Measurements from ENCODE around the gene RPS17.

DNA sequence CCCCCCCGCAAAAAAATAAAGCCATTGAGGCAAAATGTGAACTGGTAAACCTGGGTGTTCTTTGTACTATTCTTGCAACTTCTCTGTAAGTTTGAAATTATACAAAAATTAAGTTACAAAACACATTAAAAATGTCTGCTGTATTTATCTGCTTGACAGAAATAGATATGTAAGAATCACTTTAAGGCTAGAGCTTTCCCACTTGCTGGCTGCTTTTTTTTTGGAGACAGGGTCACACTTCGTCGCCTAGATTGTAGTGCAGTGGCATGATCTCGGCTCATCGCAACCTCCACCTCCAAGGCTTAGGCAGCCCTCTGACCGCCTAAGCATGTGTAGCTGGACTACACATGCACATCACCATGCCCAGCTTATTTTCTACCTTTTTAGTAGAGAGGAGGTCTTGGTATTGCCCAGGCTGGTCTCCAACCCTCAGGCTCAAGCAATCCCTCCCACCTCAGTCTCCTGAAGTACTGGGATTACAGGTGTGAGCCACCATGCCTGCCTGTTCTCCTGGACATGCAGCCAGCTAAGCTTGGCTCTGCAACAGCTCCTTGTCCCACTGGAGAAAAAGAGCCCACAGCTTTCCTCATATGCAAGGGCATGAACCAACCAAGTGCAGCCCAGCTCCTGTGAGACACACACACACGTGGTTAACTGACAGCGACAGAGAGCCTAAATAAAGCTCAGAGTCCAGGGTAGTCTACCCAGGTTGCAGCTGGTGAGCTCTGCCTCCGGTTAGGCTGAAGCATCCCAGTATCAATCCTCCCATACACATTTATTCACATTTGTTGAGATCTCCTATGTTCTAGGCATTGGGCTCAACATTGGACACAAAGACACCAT lies 4.5 kb downstream of the RPS17 start:
- TF ChIP-seq, protein P1, sequence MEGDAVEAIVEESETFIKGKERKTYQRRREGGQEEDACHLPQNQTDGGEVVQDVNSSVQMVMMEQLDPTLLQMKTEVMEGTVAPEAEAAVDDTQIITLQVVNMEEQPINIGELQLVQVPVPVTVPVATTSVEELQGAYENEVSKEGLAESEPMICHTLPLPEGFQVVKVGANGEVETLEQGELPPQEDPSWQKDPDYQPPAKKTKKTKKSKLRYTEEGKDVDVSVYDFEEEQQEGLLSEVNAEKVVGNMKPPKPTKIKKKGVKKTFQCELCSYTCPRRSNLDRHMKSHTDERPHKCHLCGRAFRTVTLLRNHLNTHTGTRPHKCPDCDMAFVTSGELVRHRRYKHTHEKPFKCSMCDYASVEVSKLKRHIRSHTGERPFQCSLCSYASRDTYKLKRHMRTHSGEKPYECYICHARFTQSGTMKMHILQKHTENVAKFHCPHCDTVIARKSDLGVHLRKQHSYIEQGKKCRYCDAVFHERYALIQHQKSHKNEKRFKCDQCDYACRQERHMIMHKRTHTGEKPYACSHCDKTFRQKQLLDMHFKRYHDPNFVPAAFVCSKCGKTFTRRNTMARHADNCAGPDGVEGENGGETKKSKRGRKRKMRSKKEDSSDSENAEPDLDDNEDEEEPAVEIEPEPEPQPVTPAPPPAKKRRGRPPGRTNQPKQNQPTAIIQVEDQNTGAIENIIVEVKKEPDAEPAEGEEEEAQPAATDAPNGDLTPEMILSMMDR (IDR thresholded peaks at IDR 0.05; ENCODE audit: low read depth, low read length) = no peak
- TF ChIP-seq POLR2A (IDR thresholded peaks at IDR 0.05; ENCODE audit: extremely low read depth, insufficient read length) = no peak
- TF ChIP-seq, protein P2, sequence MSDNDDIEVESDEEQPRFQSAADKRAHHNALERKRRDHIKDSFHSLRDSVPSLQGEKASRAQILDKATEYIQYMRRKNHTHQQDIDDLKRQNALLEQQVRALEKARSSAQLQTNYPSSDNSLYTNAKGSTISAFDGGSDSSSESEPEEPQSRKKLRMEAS (IDR thresholded peaks at IDR 0.05; ENCODE audit: low read depth, low read length) = no peak
- no peak for TF ChIP-seq MYC (IDR thresholded peaks at IDR 0.05; ENCODE audit: low read depth, low read length)

Measured in NB4 (cell line).